HG02610 (cell line): ENCODE measurements around the gene WAS.
"Not testable (repeated sequence)": the region's sequence is repeated elsewhere in the genome, so short reads cannot be mapped to it uniquely, and the experiment has no call there.

Source experiments
- ATAC-seq: cut with Tn5 transposase; IDR thresholded peaks from one replicate; pipeline ENCODE4 v1.9.1; 2021; ENCODE audit warnings: mild to moderate bottlenecking, moderate library complexity; ENCODE audit not compliant: unreplicated experiment

The WAS gene

GRCh38 chrX:48683411-48683982, at the start of gene WAS:
TSS of gene WAS (plus strand) at chrX:48683799. CDS start at chrX:48683854, 55 bp downstream.
- ATAC-seq = peak; percentile 88

- ATAC-seq = no peak
Measured at GRCh38 chrX:48636301-48636700, 47.3 kb upstream of the WAS start.

GRCh38 chrX:48636776-48637175, 46.8 kb upstream of the WAS start:
- ATAC-seq = no peak

GRCh38 chrX:48645669-48646068, 37.9 kb upstream of the WAS start:
- no peak for ATAC-seq

- no peak for ATAC-seq
Measured at GRCh38 chrX:48648336-48648751, 35.3 kb upstream of the WAS start.

- no peak for ATAC-seq
Measured at GRCh38 chrX:48649102-48649501, 34.5 kb upstream of the WAS start.

GRCh38 chrX:48652055-48652579, 31.5 kb upstream of the WAS start:
- ATAC-seq = not testable (repeated sequence)

GRCh38 chrX:48654746-48655145, 28.9 kb upstream of the WAS start:
- not testable (repeated sequence) for ATAC-seq

- not testable (repeated sequence) for ATAC-seq
Measured at GRCh38 chrX:48659686-48660085, 23.9 kb upstream of the WAS start.

- ATAC-seq = no peak
Measured at GRCh38 chrX:48663241-48663640, 20.4 kb upstream of the WAS start.

GRCh38 chrX:48664156-48664555, 19.4 kb upstream of the WAS start:
- ATAC-seq = no peak

GRCh38 chrX:48665991-48666390, 17.6 kb upstream of the WAS start:
- ATAC-seq = no peak

- no peak for ATAC-seq
Measured at GRCh38 chrX:48666649-48667048, 16.9 kb upstream of the WAS start.

- ATAC-seq = no peak
Measured at GRCh38 chrX:48667509-48667908, 16.1 kb upstream of the WAS start.

GRCh38 chrX:48668187-48668586, 15.4 kb upstream of the WAS start:
- not testable (repeated sequence) for ATAC-seq

GRCh38 chrX:48676106-48676892, 7.3 kb upstream of the WAS start:
- peak; percentile 97 for ATAC-seq

- ATAC-seq = peak; percentile 11
Measured at GRCh38 chrX:48676893-48677270, 6.7 kb upstream of the WAS start.

GRCh38 chrX:48677516-48677915, 6.1 kb upstream of the WAS start:
- no peak for ATAC-seq

- ATAC-seq = not testable (repeated sequence)
Measured at GRCh38 chrX:48680467-48680866, 3.1 kb upstream of the WAS start.

- not testable (repeated sequence) for ATAC-seq
Measured at GRCh38 chrX:48680925-48681324, 2.7 kb upstream of the WAS start.

GRCh38 chrX:48681539-48682183, 1.9 kb upstream of the WAS start:
- no peak for ATAC-seq

- ATAC-seq = not testable (repeated sequence)
Measured at GRCh38 chrX:48682795-48683194, 804 bp upstream of the WAS start.
